ENCODE data around the gene ACAD8.

Gene ACAD8

DNA sequence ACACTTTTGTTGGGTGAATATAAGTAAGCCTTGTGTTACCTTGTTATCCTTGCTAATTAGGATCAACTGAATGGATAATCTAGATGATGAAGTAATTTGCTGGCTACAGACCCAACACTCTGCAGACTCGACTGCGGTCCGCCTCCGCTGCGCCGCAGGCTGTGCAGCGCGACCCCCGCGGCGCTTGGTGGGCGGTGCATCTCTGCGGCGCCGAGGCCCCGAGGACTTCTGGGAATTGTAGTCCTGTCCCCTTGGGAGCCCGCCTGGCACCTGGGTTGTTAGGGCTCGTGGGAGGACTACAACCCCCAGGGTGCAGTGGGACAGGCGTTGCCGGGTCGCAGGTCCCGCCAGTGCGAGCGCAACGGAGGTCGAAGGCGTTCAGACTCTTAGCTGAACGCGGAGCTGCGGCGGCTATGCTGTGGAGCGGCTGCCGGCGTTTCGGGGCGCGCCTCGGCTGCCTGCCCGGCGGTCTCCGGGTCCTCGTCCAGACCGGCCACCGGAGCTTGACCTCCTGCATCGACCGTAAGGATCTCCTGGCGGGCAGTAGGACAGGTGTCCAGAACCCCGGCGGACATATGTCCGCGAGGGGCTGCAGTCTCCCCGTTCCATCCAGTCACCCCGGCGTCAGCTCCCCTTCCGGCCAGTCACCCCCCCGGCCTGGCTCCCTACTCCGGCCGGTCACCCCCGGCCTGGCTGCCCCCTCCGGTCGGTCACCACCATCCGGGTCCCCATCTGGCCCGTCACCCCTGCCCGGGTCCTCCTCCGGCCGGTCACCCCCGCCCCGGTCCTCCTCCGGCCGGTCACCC is at the start of gene ACAD8, which contains the start of gene THYN1:
Gene ACAD8, plus strand, starts transcription at position 381 of the 806 bp plus-strand sequence. Its CDS starts 33 bp downstream, at position 414.
Gene THYN1, minus strand, starts transcription at position 165 of the 806 bp plus-strand sequence. CDS start 470 bp downstream, outside the sequence.
- peak within 1 kb of the TSS; percentile 98 for H3K4me3 ChIP-seq (ENCODE audit: low read depth, low read length)
- peak; percentile 88 for DNase-seq (ENCODE audit: low read depth)
- TF ChIP-seq CTCF (IDR thresholded peaks at IDR 0.05; ENCODE audit: control insufficient read depth, extremely low read depth, insufficient read depth) = no peak

DNA sequence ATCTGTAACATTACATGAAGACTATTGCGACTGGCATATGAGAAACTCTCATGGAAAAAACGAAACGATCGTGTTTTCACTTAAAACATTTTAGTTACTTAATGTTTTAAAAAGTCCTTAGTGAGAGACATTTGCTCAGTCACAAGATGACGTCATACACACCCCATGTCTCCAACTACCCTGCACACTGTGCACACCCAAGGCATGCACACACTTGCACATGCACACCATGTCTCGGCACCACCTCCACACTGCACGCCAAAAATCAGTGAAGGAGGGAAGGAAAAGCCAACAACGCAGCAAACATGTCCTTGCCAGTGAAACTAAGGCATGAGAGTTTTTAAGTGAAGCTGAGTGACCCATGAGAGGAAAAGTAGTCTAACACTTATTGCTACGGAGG is 47.6 kb upstream of the ACAD8 start:
- TF ChIP-seq CTCF (IDR thresholded peaks at IDR 0.05; ENCODE audit: control insufficient read depth, extremely low read depth, insufficient read depth) = no peak
- H3K4me3 ChIP-seq (ENCODE audit: low read depth, low read length) = no peak overlapping the region
- DNase-seq (ENCODE audit: low read depth) = no peak

DNA sequence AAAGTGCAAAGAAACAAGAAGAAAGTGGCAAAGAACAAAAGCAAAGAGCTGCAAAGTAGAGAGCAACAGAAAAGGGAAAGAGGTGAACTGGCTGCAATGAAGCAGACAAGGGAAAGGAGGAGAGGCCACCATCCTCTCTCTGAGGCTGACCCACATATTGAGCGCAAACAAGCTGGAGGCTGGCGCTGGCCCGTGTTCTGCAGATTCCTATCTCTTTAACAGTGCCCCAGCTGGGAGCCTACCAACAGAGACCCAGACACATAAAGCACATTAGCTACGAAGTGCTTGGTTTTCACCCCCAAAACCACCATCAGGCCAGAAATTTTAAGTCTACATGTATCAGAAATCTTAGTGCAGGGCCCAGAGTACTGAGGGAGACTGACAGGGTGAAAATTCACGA is 47.2 kb upstream of the ACAD8 start:
- TF ChIP-seq CTCF (IDR thresholded peaks at IDR 0.05; ENCODE audit: control insufficient read depth, extremely low read depth, insufficient read depth) = no peak
- no peak for DNase-seq (ENCODE audit: low read depth)
- no peak overlapping the region for H3K4me3 ChIP-seq (ENCODE audit: low read depth, low read length)

DNA sequence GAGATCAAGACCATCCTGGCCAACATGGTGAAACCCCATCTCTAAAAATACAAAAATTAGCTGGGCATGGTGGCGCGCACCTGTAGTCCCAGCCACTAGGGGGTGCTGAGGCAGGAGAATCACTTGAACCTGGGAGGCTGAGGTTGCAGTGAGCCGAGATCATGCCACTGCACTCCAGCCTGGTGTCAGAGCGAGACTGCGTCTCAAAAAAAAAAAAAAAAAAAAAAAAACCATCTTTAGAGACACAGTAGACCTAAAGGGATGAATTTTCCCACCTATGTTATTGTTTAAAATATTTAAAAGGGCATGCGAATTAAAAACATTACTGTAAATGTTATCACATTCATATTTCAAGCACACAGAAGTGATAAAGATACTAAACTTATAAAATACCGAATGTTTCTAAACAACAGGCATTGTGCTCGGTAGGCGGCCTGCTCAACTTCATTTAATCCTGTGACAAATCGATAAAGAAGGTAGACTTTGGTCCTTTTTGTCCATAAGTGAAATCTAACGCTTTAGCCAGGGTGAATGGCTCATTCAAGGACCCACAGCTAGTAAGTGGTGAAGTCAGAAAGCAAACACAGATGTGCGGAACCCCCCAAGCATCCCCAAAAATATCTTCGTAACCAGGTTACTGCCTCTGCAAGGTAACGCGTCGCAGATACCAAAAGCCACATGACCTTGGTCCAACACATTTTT is 45.7 kb upstream of the ACAD8 start:
- DNase-seq (ENCODE audit: low read depth) = no peak
- TF ChIP-seq CTCF (IDR thresholded peaks at IDR 0.05; ENCODE audit: control insufficient read depth, extremely low read depth, insufficient read depth) = peak; percentile 70
- no peak overlapping the region for H3K4me3 ChIP-seq (ENCODE audit: low read depth, low read length)

DNA sequence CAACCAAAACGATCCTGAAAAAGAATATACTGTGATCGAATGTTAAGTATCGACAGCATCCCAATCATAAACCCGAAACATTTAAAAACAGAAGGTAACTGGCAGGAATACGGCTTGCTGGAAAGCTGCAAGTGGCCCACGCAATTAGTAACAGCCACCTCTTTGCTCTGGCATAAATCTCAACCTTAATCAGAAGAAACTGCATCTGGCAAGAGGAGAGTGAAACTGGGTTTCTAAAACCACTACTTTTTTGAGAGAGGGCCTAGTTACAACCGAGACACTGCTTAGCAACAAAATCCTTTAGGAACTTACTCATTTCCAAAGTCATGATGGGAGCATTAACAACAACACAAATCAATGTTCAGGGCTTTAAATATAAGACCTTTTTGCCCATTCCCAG is 37.5 kb upstream of the ACAD8 start:
- H3K4me3 ChIP-seq (ENCODE audit: low read depth, low read length) = no peak overlapping the region
- no peak for TF ChIP-seq CTCF (IDR thresholded peaks at IDR 0.05; ENCODE audit: control insufficient read depth, extremely low read depth, insufficient read depth)

DNA sequence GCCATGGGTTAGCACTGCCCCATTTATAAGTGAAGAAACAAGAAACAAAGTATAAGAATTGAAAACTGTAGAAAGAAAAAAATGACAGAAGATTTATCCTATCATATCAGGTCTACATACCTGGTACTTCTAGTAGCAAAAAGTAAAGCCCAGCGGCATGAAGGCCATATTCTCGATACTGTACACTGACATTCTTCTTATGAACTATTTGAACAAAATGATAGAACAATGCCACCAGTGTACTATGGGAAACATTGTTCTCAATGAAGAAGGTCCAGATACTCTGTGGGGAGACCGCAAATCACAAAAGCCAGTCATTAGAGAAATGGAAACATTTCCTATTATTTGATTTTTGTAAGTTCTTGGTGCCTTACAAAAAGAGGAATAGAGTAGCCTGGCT is 36.6 kb upstream of the ACAD8 start:
- no peak for TF ChIP-seq CTCF (IDR thresholded peaks at IDR 0.05; ENCODE audit: control insufficient read depth, extremely low read depth, insufficient read depth)
- no peak overlapping the region for H3K4me3 ChIP-seq (ENCODE audit: low read depth, low read length)
- no peak for DNase-seq (ENCODE audit: low read depth)

More for the DNA sequence above, 37.5 kb upstream of the ACAD8 start:
- no peak for DNase-seq (ENCODE audit: low read depth)
